ENCODE results near the gene RBM18.
A peak's percentile ranks its signal among the peaks of the same experiment; 100 is the strongest.

The RBM18 gene

GRCh38 chr9:122223435-122223834, 41.2 kb downstream of the RBM18 start:
- DNase-seq: no peak

GRCh38 chr9:122222791-122223190, 41.8 kb downstream of the RBM18 start:
- no peak for DNase-seq

- no peak for DNase-seq
Observed at GRCh38 chr9:122221183-122221811, 43.3 kb downstream of the RBM18 start.

- DNase-seq: no peak
Observed at GRCh38 chr9:122220673-122221182, 43.9 kb downstream of the RBM18 start.

- DNase-seq: no peak
Observed at GRCh38 chr9:122219856-122220672, 44.6 kb downstream of the RBM18 start.

GRCh38 chr9:122218935-122219855, 45.4 kb downstream of the RBM18 start:
- DNase-seq: no peak

GRCh38 chr9:122218071-122218934, 46.3 kb downstream of the RBM18 start:
- DNase-seq: no peak

GRCh38 chr9:122217640-122218039, 47.0 kb downstream of the RBM18 start:
- DNase-seq: no peak

- no peak for DNase-seq
Observed at GRCh38 chr9:122216798-122217418, 47.7 kb downstream of the RBM18 start.

- DNase-seq: no peak
Observed at GRCh38 chr9:122216138-122216797, 48.4 kb downstream of the RBM18 start.

GRCh38 chr9:122215663-122216062, 49.0 kb downstream of the RBM18 start:
- DNase-seq: no peak

GRCh38 chr9:122214507-122214906, 50.1 kb downstream of the RBM18 start:
- DNase-seq: no peak

GRCh38 chr9:122213589-122214413, 50.8 kb downstream of the RBM18 start:
- DNase-seq: peak in 2 of 56 donors; percentile 10 to 50

GRCh38 chr9:122213102-122213588, 51.5 kb downstream of the RBM18 start:
- no peak for DNase-seq

GRCh38 chr9:122212473-122213004, 52.1 kb downstream of the RBM18 start:
- no peak for DNase-seq

- DNase-seq: no peak
Observed at GRCh38 chr9:122209451-122209850, 55.2 kb downstream of the RBM18 start.

- DNase-seq: no peak
Observed at GRCh38 chr9:122207096-122207495, 57.5 kb downstream of the RBM18 start.
